ENCODE data around the gene GLO1. TPM values are rescaled to one million over a fixed set of nuclear protein-coding genes. Genes with fewer than 3 reads are reported as not detected.

The GLO1 gene
- total and polyA plus RNA-seq, 2 experiments from 2014 or later, result 137 to 170 TPM

- Histone ChIP-seq H3K4me3 (no peak overlapping the region), H3K79me2 (no peaks in the 10 kb centered on the region), H3K4me1 (ENCODE audit: insufficient read depth) (no peaks in the 10 kb centered on the region), H3K4me2 (no peak overlapping the region), H3K36me3 (replicated peaks; ENCODE audit: insufficient read depth, low read depth) (no peaks in the 10 kb centered on the region), H3K9me3 (ENCODE audit: low read depth) (no peaks in the 10 kb centered on the region), H2AFZ (no peak overlapping the region), H3K27me3 (no peaks in the 10 kb centered on the region), H3K27ac (no peak overlapping the region), H3K9me2 (replicated peaks; ENCODE audit: insufficient read depth) (no peaks in the 10 kb centered on the region), H4K20me1 (ENCODE audit: insufficient read depth, poor library complexity, severe bottlenecking) (no peaks in the 10 kb centered on the region)
- DNase-seq (ENCODE audit: low spot score), result no peak
- TF ChIP-seq CTCF (IDR thresholded peaks at IDR 0.05; ENCODE audit: poor library complexity) (peak; percentile 21), EZH2 (IDR thresholded peaks at IDR 0.05; ENCODE audit: borderline replicate concordance) (no peak)
- WGBS (ENCODE audit: low lambda C conversion rate, missing lambda C conversion rate), result 11% methylated on average over 2 of the region's 2 CpGs
Observed at GRCh38 chr6:38720295-38720694, 17.4 kb upstream of the GLO1 start.

GRCh38 chr6:38719358-38719757 is 16.4 kb upstream of the GLO1 start:
- Histone ChIP-seq H3K9me3 (ENCODE audit: low read depth) (no peaks in the 10 kb centered on the region), H3K4me1 (ENCODE audit: insufficient read depth) (no peaks in the 10 kb centered on the region), H3K79me2 (no peaks in the 10 kb centered on the region), H3K27me3 (no peaks in the 10 kb centered on the region), H3K9me2 (replicated peaks; ENCODE audit: insufficient read depth) (no peaks in the 10 kb centered on the region), H3K4me2 (no peak overlapping the region), H3K4me3 (no peak overlapping the region), H2AFZ (no peak overlapping the region), H3K36me3 (replicated peaks; ENCODE audit: insufficient read depth, low read depth) (no peaks in the 10 kb centered on the region), H3K27ac (no peak overlapping the region), H4K20me1 (ENCODE audit: insufficient read depth, poor library complexity, severe bottlenecking) (no peaks in the 10 kb centered on the region)
- no peak for DNase-seq (ENCODE audit: low spot score)
- TF ChIP-seq CTCF (IDR thresholded peaks at IDR 0.05; ENCODE audit: poor library complexity) (no peak), EZH2phosphoT487 (IDR thresholded peaks at IDR 0.05; ENCODE audit: low read depth, severe bottlenecking, unreplicated experiment) (no peak), EZH2 (IDR thresholded peaks at IDR 0.05; ENCODE audit: borderline replicate concordance) (no peak)
- WGBS (ENCODE audit: low lambda C conversion rate, missing lambda C conversion rate), result 92% methylated on average over 1 of the region's 1 CpG

- Histone ChIP-seq H3K4me2 (no peak overlapping the region), H3K27ac (no peak overlapping the region), H3K9me3 (ENCODE audit: low read depth) (no peaks in the 10 kb centered on the region), H3K36me3 (replicated peaks; ENCODE audit: insufficient read depth, low read depth) (no peaks in the 10 kb centered on the region), H3K9me2 (replicated peaks; ENCODE audit: insufficient read depth) (no peaks in the 10 kb centered on the region), H4K20me1 (ENCODE audit: insufficient read depth, poor library complexity, severe bottlenecking) (no peaks in the 10 kb centered on the region), H3K27me3 (no peaks in the 10 kb centered on the region), H3K4me3 (no peak overlapping the region), H2AFZ (no peak overlapping the region), H3K79me2 (no peaks in the 10 kb centered on the region), H3K4me1 (ENCODE audit: insufficient read depth) (no peaks in the 10 kb centered on the region)
- 98% methylated on average over 2 of the region's 2 CpGs for WGBS (ENCODE audit: low lambda C conversion rate, missing lambda C conversion rate)
- no peak for TF ChIP-seq EZH2 (IDR thresholded peaks at IDR 0.05; ENCODE audit: borderline replicate concordance)
- TF ChIP-seq CTCF (IDR thresholded peaks at IDR 0.05; ENCODE audit: poor library complexity), result no peak
- DNase-seq (ENCODE audit: low spot score), result no peak
Observed at GRCh38 chr6:38716825-38717224, 13.9 kb upstream of the GLO1 start.
